Testis (tissue), 5 donors: ENCODE results near the gene MANSC4. TPM values are rescaled to one million over a fixed set of nuclear protein-coding genes. Genes with fewer than 3 reads are reported as not detected.

ENCODE experiments used
- DNase-seq: peaks from one replicate; pipeline ENCODE4 v3.0.0-alpha.2; 2019
- H3K27ac ChIP-seq, 2 donors: fragments of 200-600 bp; sonication (generic); one replicate each; pipeline ENCODE4 v1.5.1; 2019
- H3K27me3 ChIP-seq: fragments of 200-600 bp; sonication (generic); one replicate; pipeline ENCODE4 v1.5.1; 2019
- H3K36me3 ChIP-seq: fragments of 200-600 bp; sonication (generic); one replicate; pipeline ENCODE4 v1.5.1; 2017; ENCODE audit warnings: low read depth; ENCODE audit errors: missing control alignments
- H3K4me1 ChIP-seq: fragments of 200-600 bp; sonication (generic); one replicate; pipeline ENCODE4 v1.5.1; 2019
- H3K4me3 ChIP-seq, 2 donors: fragments of 200-600 bp; sonication (generic); one replicate each; pipeline ENCODE4 v1.5.1; 2017 to 2019
- H3K9me3 ChIP-seq: fragments of 200-600 bp; sonication (generic); one replicate; pipeline ENCODE4 v1.5.1; 2017
- CTCF ChIP-seq, 3 experiments: fragments of 450-650 bp in 2 of 3; fragments of 200-600 bp in 1 of 3; sonication (generic) in 1 of 3; IDR thresholded peaks; one replicate each; pipeline ENCODE4 v1.5.1; 2016 to 2019; ENCODE audit warnings: antibody characterized with exemption in 3 of 3, mild to moderate bottlenecking in 2 of 3, moderate library complexity in 1 of 3
- POLR2A ChIP-seq: fragments of 450-650 bp; IDR thresholded peaks from one replicate; pipeline ENCODE4 v1.6.1; 2017; ENCODE audit warnings: antibody characterized with exemption, mild to moderate bottlenecking, moderate library complexity
- WGBS, 2 donors: methylation state at CpG; one replicate each; pipeline ENCODE4 v1.1.5; 2018; 5-methylcytosine and 5-hydroxymethylcytosine counted together
- intact Hi-C: fragments of 100-400 bp; cut with DNase I; formaldehyde crosslinking; loops from one replicate; pipeline ENCODE4 v1.15.1; 2023; ENCODE audit warnings: low total_unique reads
- long read RNA-seq, 2 donors: transcript quantifications; one replicate each; lab custom pipeline, GENCODE V29; 2026
- polyA plus RNA-seq: library from polyadenylated mRNA; stranded (reverse); fragments of 350-450 nt; fragmentation: Illumina TruSeq; extraction: RNeasy Lipid Tissue Mini Kit (QIAGEN cat#74804); gene quantifications from one replicate; pipeline ENCODE4 v1.2.3, GENCODE V29; 2014; ENCODE audit warnings: low read depth, low replicate concordance; ENCODE audit not compliant: insufficient read depth
- total RNA-seq, 2 donors: library from RNA; depleted of rRNA; stranded (reverse); fragments of >200 nt; gene quantifications; one replicate each; pipeline ENCODE4 v1.2.3, GENCODE V29; 2016

MANSC4 gene
- total RNA-seq (1 to 10 TPM; 3.4 TPM), polyA plus RNA-seq (1.1 TPM)
- long read RNA-seq, donor 1 = 0 reads
- long read RNA-seq, donor 2 = 0 reads

- peak within 1 kb of the TSS; percentile 95 for H3K27ac ChIP-seq
- DNase-seq = peak; percentile 65
- 0% methylated on average over 3 to 49 of the region's 92 CpGs for WGBS, 2 donors
- H3K9me3 ChIP-seq = no peaks in the 10 kb centered on the region
- H3K4me1 ChIP-seq = peaks cover 11% of the 10 kb centered on the region
- H3K36me3 ChIP-seq = no peaks in the 10 kb centered on the region
- H3K27me3 ChIP-seq = no peaks in the 10 kb centered on the region
- H3K4me3 ChIP-seq = peak within 1 kb of the TSS; percentile 87 to 92
- intact Hi-C loops = no loop called here
- TF ChIP-seq CTCF (IDR thresholded peaks at IDR 0.05) (no peak), POLR2A (no peak)
Observed at GRCh38 chr12:27779920-27780611, at the start of gene MANSC4, which contains the start of gene KLHL42. Gene MANSC4 (minus strand): TSS chr12:27780236. CDS start chr12:27771276, 8,960 bp downstream. Gene KLHL42 (plus strand): TSS chr12:27780233. CDS start chr12:27780331, 98 bp downstream.

GRCh38 chr12:27828196-27828595, 48.2 kb upstream of the MANSC4 start:
- intact Hi-C loops = no loop called here
- no peaks in the 10 kb centered on the region for H3K36me3 ChIP-seq
- H3K27ac ChIP-seq = no peak overlapping the region
- no peaks in the 10 kb centered on the region for H3K4me1 ChIP-seq
- H3K27me3 ChIP-seq = no peaks in the 10 kb centered on the region
- TF ChIP-seq CTCF (IDR thresholded peaks at IDR 0.05) (no peak), POLR2A (no peak)
- no peak for DNase-seq
- H3K9me3 ChIP-seq = no peaks in the 10 kb centered on the region
- H3K4me3 ChIP-seq = no peak overlapping the region
- 88 to 95% methylated on average over 3 of the region's 3 CpGs for WGBS, 2 donors

DNA sequence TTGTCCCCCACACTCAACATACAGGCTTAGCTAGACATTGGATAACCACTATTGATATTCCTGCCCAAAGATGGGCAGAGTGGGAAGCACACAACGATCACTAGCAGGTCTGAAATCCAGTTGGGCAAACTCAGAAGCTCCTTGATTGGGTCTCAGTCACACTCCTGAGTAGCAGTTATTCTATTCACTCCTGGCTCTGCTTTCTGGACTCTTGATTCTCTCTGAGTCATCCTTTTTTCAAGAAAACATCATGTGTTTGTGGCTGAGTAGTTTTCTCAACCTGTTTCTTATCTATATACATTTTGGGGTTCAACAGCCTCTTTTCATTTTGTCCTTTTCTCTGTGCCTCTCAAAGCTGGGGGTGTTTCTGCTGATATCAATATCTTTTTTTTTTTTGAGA, 46.0 kb upstream of the MANSC4 start:
- Histone ChIP-seq H3K9me3 (no peaks in the 10 kb centered on the region), H3K36me3 (no peaks in the 10 kb centered on the region), H3K4me3 (no peak overlapping the region), H3K27me3 (no peaks in the 10 kb centered on the region), H3K4me1 (peaks cover 4% of the 10 kb centered on the region), H3K27ac (no peak overlapping the region)
- TF ChIP-seq POLR2A (no peak), CTCF (IDR thresholded peaks at IDR 0.05) (no peak)
- no peak for DNase-seq
- intact Hi-C loops = no loop called here
- WGBS, 2 donors = 83 to 100% methylated on average over 1 of the region's 1 CpG

DNA sequence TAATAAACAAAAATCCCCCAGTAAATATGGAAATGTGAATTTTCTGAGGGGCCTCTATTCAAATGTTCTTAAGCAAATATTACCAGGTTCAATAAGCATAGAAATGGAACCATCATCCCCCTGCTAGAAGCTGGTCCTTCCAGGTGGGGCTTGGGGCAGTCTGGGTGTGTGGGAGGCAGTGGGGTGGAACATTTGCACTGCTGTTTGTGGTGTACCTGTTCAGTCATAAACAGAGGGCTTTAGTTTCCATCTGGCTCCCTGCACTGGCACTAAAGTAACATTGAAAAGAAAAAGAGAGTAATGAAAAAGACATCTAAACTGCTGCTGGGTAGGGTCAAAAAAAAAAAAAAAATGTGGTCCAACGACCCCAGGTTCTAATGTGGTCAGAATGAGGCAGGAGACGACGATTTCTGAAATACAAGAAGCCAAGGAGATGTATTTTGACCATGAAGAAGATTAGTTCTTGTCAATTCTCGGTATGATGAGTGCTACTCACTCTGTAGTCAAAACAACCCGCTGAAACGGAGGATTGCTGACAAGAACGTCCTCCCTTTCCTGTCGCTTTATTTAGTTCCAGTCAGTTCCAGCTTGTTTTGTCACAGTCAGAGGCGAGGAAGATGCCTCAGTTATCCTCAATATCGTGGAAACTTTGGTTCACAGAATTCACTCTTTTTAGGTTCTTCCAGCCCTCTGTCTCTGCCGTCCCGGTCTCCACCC, 44.2 kb upstream of the MANSC4 start:
- no peak for DNase-seq
- 76 to 85% methylated on average over 12 of the region's 12 CpGs for WGBS, 2 donors
- H3K36me3 ChIP-seq = no peaks in the 10 kb centered on the region
- H3K27ac ChIP-seq = no peak overlapping the region
- TF ChIP-seq CTCF (IDR thresholded peaks at IDR 0.05) (no peak), POLR2A (no peak)
- no peaks in the 10 kb centered on the region for H3K9me3 ChIP-seq
- H3K4me1 ChIP-seq = peaks cover 15% of the 10 kb centered on the region
- intact Hi-C loops = no loop called here
- H3K4me3 ChIP-seq = no peak overlapping the region
- H3K27me3 ChIP-seq = no peaks in the 10 kb centered on the region
